Measurements from ENCODE around the gene AMELX. TPM values are rescaled to one million over a fixed set of nuclear protein-coding genes. Genes with fewer than 3 reads are reported as not detected.

Gene AMELX
- total RNA-seq, 1 experiment from 2014 or later, result not detected

DNA sequence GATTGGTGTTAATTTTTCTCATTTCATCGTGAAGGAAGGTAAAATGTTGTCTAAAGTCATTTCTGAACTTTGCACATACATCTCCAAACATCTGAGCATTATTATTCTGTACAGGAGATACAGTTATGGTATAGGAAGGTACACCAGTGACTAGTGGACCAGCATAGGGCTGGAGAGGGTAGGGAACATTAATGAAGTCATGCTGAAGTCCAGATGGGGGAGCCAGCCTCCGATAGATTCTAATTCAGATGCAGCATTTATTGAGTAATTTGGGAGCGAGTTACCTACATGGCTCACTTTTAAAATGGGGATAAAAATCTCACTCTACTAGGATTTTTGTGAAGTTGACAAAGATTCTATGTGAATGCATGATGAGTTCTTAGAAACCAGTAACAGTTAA, 34.9 kb downstream of the AMELX start:
- TF ChIP-seq, protein P1, sequence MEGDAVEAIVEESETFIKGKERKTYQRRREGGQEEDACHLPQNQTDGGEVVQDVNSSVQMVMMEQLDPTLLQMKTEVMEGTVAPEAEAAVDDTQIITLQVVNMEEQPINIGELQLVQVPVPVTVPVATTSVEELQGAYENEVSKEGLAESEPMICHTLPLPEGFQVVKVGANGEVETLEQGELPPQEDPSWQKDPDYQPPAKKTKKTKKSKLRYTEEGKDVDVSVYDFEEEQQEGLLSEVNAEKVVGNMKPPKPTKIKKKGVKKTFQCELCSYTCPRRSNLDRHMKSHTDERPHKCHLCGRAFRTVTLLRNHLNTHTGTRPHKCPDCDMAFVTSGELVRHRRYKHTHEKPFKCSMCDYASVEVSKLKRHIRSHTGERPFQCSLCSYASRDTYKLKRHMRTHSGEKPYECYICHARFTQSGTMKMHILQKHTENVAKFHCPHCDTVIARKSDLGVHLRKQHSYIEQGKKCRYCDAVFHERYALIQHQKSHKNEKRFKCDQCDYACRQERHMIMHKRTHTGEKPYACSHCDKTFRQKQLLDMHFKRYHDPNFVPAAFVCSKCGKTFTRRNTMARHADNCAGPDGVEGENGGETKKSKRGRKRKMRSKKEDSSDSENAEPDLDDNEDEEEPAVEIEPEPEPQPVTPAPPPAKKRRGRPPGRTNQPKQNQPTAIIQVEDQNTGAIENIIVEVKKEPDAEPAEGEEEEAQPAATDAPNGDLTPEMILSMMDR (conservative IDR thresholded peaks at IDR 0.05; ENCODE audit: low read depth, low read length), result no peak
- no peak for TF ChIP-seq EZH2 (IDR thresholded peaks at IDR 0.05; ENCODE audit: borderline replicate concordance, low read depth, low read length, poor library complexity, severe bottlenecking)
- ChIA-PET POLR2A (ENCODE audit: low non-redundant PET) (no interaction called here), CTCF (no interaction called here)
- BruUV-seq (replicated peaks), result no TSS peak
- no peaks in the 10 kb centered on the region for H3K27me3 ChIP-seq (replicated peaks; ENCODE audit: insufficient read depth, low read depth, low read length, poor library complexity)
- no peaks in the 10 kb centered on the region for H3K9me3 ChIP-seq (ENCODE audit: low read depth, low read length, poor library complexity, severe bottlenecking)
- H3K4me1 ChIP-seq (ENCODE audit: insufficient read depth, low read length, poor library complexity, severe bottlenecking), result no peaks in the 10 kb centered on the region
- DNase-seq (ENCODE audit: low spot score), result no peak
- intact Hi-C loops (cut with micrococcal nuclease; ENCODE audit: unreplicated experiment), result no loop called here
- no peak overlapping the region for H3K4me3 ChIP-seq (ENCODE audit: low read depth, low read length, poor library complexity, severe bottlenecking)
- no peaks in the 10 kb centered on the region for H3K36me3 ChIP-seq (ENCODE audit: insufficient read depth, low read length, poor library complexity, severe bottlenecking)
- no peak overlapping the region for H3K27ac ChIP-seq (ENCODE audit: low read depth, low read length, poor library complexity, severe bottlenecking)

DNA sequence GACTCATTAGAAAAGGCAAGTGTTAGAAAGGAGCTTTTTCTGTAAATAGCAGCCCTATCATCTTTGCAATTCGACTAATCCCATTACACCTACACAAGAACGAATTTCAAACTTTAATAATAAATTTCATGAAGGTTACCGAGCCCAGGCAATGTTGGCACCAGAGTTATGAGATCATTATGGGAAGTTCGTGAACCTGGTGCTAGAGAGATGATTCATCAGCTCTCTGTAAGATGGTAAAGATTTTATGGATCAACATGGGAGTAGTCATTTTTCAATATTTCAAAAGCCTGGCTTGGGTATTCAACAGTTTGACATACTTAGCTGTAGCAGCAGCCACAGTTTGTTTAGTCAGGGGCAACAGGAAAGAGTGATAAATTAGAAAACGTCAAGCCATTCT, 35.8 kb downstream of the AMELX start:
- Histone ChIP-seq H3K27me3 (replicated peaks; ENCODE audit: insufficient read depth, low read depth, low read length, poor library complexity) (no peaks in the 10 kb centered on the region), H3K4me3 (ENCODE audit: low read depth, low read length, poor library complexity, severe bottlenecking) (no peak overlapping the region), H3K27ac (ENCODE audit: low read depth, low read length, poor library complexity, severe bottlenecking) (no peak overlapping the region), H3K36me3 (ENCODE audit: insufficient read depth, low read length, poor library complexity, severe bottlenecking) (no peaks in the 10 kb centered on the region), H3K4me1 (ENCODE audit: insufficient read depth, low read length, poor library complexity, severe bottlenecking) (no peaks in the 10 kb centered on the region), H3K9me3 (ENCODE audit: low read depth, low read length, poor library complexity, severe bottlenecking) (no peaks in the 10 kb centered on the region)
- POLR2A ChIA-PET (ENCODE audit: low non-redundant PET), result no interaction called here
- no TSS peak for BruUV-seq (replicated peaks)
- no peak for TF ChIP-seq EZH2 (IDR thresholded peaks at IDR 0.05; ENCODE audit: borderline replicate concordance, low read depth, low read length, poor library complexity, severe bottlenecking)
- TF ChIP-seq, protein P1 (conservative IDR thresholded peaks at IDR 0.05; ENCODE audit: low read depth, low read length), result no peak
- intact Hi-C loops (cut with micrococcal nuclease; ENCODE audit: unreplicated experiment), result no loop called here
- CTCF ChIA-PET, result no interaction called here
- DNase-seq (ENCODE audit: low spot score), result no peak

DNA sequence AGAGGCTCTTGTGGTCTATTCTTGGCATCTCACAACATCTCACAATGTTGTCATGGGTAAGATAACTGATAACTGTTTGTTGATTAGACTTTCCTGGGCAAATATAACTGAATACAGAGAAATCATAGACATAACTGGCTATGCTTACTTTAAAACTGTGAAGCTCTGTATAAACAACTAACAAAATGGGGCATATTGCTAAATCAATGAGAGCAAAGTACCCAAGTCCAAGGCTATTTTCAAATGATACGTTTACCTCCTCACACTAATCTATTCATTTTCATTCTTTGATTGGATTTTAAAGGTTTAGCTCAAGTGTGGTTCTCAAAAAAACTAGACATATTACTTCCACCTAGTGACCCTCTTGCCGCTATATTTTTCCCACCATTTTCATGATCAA, 38.6 kb downstream of the AMELX start:
- H3K27ac ChIP-seq (ENCODE audit: low read depth, low read length, poor library complexity, severe bottlenecking), result no peak overlapping the region
- POLR2A ChIA-PET (ENCODE audit: low non-redundant PET), result no interaction called here

More for the DNA sequence above, 38.6 kb downstream of the AMELX start:
- CTCF ChIA-PET, result no interaction called here
- no peak for DNase-seq (ENCODE audit: low spot score)
- Histone ChIP-seq H3K4me3 (ENCODE audit: low read depth, low read length, poor library complexity, severe bottlenecking) (no peak overlapping the region), H3K36me3 (ENCODE audit: insufficient read depth, low read length, poor library complexity, severe bottlenecking) (no peaks in the 10 kb centered on the region), H3K9me3 (ENCODE audit: low read depth, low read length, poor library complexity, severe bottlenecking) (no peaks in the 10 kb centered on the region), H3K27me3 (replicated peaks; ENCODE audit: insufficient read depth, low read depth, low read length, poor library complexity) (no peaks in the 10 kb centered on the region), H3K4me1 (ENCODE audit: insufficient read depth, low read length, poor library complexity, severe bottlenecking) (no peaks in the 10 kb centered on the region)
- no TSS peak for BruUV-seq (replicated peaks)
- no peak for TF ChIP-seq EZH2 (IDR thresholded peaks at IDR 0.05; ENCODE audit: borderline replicate concordance, low read depth, low read length, poor library complexity, severe bottlenecking)
- TF ChIP-seq, protein P1 (conservative IDR thresholded peaks at IDR 0.05; ENCODE audit: low read depth, low read length), result no peak
- intact Hi-C loops (cut with micrococcal nuclease; ENCODE audit: unreplicated experiment), result no loop called here

Measured in A673 (cell line).